Measurements from ENCODE around the gene FAM13A. TPM values are rescaled to one million over a fixed set of nuclear protein-coding genes. Genes with fewer than 3 reads are reported as not detected.

FAM13A gene
- polyA plus RNA-seq, 1 of the 3 experiments (the other 2 are of a cell fraction): 0.67 TPM

DNA sequence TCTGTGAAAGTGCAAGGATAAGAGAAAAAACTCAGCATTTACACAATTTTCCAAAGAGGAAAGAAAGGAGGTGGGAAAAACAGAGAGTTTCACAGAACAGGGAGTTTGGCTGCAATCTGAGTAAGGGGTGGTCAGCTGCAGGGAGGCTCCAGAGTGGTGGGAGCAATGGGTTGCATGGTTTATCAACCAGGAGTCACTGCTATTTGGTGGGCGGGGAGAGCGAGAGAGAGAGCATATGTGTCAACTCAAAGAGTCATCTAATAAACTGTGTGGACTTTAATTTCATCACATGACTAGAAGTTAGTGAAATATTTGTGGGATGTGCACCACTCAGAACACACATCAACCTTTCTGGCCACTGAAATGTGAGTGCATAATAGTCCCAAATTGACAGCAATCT, 94.6 kb downstream of the FAM13A start:
- H3K9me2 ChIP-seq: no peaks in the 10 kb centered on the region
- H3K36me3 ChIP-seq (replicated peaks in 1 of 2; ENCODE audit: control insufficient read depth in 1 of 2, insufficient read depth in 2 of 2, low read length in 1 of 2): no peaks in the 10 kb centered on the region
- TF ChIP-seq RFX5 (IDR thresholded peaks at IDR 0.05; ENCODE audit: low read length): no peak
- no peak for TF ChIP-seq RCOR1 (IDR thresholded peaks at IDR 0.05; ENCODE audit: low read length)
- TF ChIP-seq, protein P1, sequence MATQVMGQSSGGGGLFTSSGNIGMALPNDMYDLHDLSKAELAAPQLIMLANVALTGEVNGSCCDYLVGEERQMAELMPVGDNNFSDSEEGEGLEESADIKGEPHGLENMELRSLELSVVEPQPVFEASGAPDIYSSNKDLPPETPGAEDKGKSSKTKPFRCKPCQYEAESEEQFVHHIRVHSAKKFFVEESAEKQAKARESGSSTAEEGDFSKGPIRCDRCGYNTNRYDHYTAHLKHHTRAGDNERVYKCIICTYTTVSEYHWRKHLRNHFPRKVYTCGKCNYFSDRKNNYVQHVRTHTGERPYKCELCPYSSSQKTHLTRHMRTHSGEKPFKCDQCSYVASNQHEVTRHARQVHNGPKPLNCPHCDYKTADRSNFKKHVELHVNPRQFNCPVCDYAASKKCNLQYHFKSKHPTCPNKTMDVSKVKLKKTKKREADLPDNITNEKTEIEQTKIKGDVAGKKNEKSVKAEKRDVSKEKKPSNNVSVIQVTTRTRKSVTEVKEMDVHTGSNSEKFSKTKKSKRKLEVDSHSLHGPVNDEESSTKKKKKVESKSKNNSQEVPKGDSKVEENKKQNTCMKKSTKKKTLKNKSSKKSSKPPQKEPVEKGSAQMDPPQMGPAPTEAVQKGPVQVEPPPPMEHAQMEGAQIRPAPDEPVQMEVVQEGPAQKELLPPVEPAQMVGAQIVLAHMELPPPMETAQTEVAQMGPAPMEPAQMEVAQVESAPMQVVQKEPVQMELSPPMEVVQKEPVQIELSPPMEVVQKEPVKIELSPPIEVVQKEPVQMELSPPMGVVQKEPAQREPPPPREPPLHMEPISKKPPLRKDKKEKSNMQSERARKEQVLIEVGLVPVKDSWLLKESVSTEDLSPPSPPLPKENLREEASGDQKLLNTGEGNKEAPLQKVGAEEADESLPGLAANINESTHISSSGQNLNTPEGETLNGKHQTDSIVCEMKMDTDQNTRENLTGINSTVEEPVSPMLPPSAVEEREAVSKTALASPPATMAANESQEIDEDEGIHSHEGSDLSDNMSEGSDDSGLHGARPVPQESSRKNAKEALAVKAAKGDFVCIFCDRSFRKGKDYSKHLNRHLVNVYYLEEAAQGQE (IDR thresholded peaks at IDR 0.05; ENCODE audit: low read depth, low read length): no peak
- TF ChIP-seq EP300 (IDR thresholded peaks at IDR 0.05; ENCODE audit: borderline replicate concordance in 1 of 2, low read depth in 1 of 2, low read length in 1 of 2): no peak
- TF ChIP-seq, protein P2, sequence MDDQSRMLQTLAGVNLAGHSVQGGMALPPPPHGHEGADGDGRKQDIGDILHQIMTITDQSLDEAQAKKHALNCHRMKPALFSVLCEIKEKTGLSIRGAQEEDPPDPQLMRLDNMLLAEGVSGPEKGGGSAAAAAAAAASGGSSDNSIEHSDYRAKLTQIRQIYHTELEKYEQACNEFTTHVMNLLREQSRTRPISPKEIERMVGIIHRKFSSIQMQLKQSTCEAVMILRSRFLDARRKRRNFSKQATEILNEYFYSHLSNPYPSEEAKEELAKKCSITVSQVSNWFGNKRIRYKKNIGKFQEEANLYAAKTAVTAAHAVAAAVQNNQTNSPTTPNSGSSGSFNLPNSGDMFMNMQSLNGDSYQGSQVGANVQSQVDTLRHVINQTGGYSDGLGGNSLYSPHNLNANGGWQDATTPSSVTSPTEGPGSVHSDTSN (IDR thresholded peaks at IDR 0.05): no peak
- TF ChIP-seq FOSL2 (IDR thresholded peaks at IDR 0.05; ENCODE audit: borderline replicate concordance, low read depth): no peak
- no peak for TF ChIP-seq JUND (IDR thresholded peaks at IDR 0.05)
- no peak for TF ChIP-seq SIN3A (IDR thresholded peaks at IDR 0.05; ENCODE audit: borderline replicate concordance, low read depth, low read length)
- TF ChIP-seq, protein P3, sequence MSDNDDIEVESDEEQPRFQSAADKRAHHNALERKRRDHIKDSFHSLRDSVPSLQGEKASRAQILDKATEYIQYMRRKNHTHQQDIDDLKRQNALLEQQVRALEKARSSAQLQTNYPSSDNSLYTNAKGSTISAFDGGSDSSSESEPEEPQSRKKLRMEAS (IDR thresholded peaks at IDR 0.05; ENCODE audit: low read depth): no peak
- no peak for TF ChIP-seq FOXJ3 (CRISPR knock-in tag; IDR thresholded peaks at IDR 0.05)
- no peak for TF ChIP-seq TAF1 (IDR thresholded peaks at IDR 0.05; ENCODE audit: borderline replicate concordance, low read depth, low read length)
- no peak for TF ChIP-seq YY1 (IDR thresholded peaks at IDR 0.05; ENCODE audit: low read depth)
- TF ChIP-seq RXRA (IDR thresholded peaks at IDR 0.05; ENCODE audit: borderline replicate concordance, low read depth): no peak
- no peak for TF ChIP-seq ZBTB33 (IDR thresholded peaks at IDR 0.05; ENCODE audit: borderline replicate concordance, low read depth)
- no peak for TF ChIP-seq RAD21 (IDR thresholded peaks at IDR 0.05; ENCODE audit: low read length)
- TF ChIP-seq FOXM1 (IDR thresholded peaks at IDR 0.05; ENCODE audit: low read depth): no peak
- no peak for TF ChIP-seq MEF2A (IDR thresholded peaks at IDR 0.05; ENCODE audit: borderline replicate concordance, low read depth)
- no peak for TF ChIP-seq GATA2 (CRISPR knock-in tag; IDR thresholded peaks at IDR 0.05)
- no peak for TF ChIP-seq EZH2phosphoT487 (IDR thresholded peaks at IDR 0.05; ENCODE audit: borderline replicate concordance, low read depth)
- no peak overlapping the region for H3K4me3 ChIP-seq (ENCODE audit: low read depth in 2 of 2, low read length in 1 of 2)
- no peak overlapping the region for H3K4me2 ChIP-seq
- H4K20me1 ChIP-seq (ENCODE audit: insufficient read depth): no peaks in the 10 kb centered on the region
- no peaks in the 10 kb centered on the region for H3K27me3 ChIP-seq (ENCODE audit: insufficient read depth)
- H2AFZ ChIP-seq (ENCODE audit: low read depth): no peak overlapping the region
- POLR2A ChIA-PET: no interaction called here
- H3K4me1 ChIP-seq (ENCODE audit: control insufficient read depth in 1 of 2, insufficient read depth in 2 of 2, low read depth in 1 of 2, low read length in 1 of 2): no peaks in the 10 kb centered on the region
- DNase-seq: no peak
- H3F3A ChIP-seq (replicated peaks; ENCODE audit: insufficient read depth): no peaks in the 10 kb centered on the region
- no peaks in the 10 kb centered on the region for H3K9me3 ChIP-seq
- no peak overlapping the region for H3K27ac ChIP-seq (ENCODE audit: low read depth in 2 of 2, low read length in 1 of 2)
- CTCF ChIA-PET: no interaction called here
- H3K9ac ChIP-seq: no peak overlapping the region
- H3K79me2 ChIP-seq (ENCODE audit: insufficient read depth): no peaks in the 10 kb centered on the region
- WGBS (ENCODE audit: low lambda C conversion rate): 69% methylated on average over 2 of the region's 2 CpGs
